Stomach (tissue), 9 donors: ENCODE measurements around the gene TSPAN12. TPM values are rescaled to one million over a fixed set of nuclear protein-coding genes. Genes with fewer than 3 reads are reported as not detected.

Source experiments
- DNase-seq, 2 donors: peaks; one replicate each; pipeline versions ENCODE4 v3.0.0 to v3.0.0-alpha.2; 2013 to 2019
- H3K27ac ChIP-seq, 5 donors: fragments of 200-600 bp in 4 of 5; sonication (generic) in 4 of 5; one replicate each; pipeline ENCODE4 v1.5.1; 2013 to 2019; ENCODE audit warnings: mild to moderate bottlenecking in 1 of 5, moderate library complexity in 1 of 5
- H3K27me3 ChIP-seq, 3 donors: fragments of 200-600 bp; sonication (generic); one replicate each; pipeline ENCODE4 v1.5.1; 2017 to 2019; ENCODE audit warnings: mixed run types in 1 of 3
- H3K36me3 ChIP-seq, 4 donors: fragments of 200-600 bp; sonication (generic); 1 replicate in 3 of 4; 2 replicates in 1 of 4; pipeline ENCODE4 v1.5.1; 2016 to 2019
- H3K4me1 ChIP-seq, 4 donors: fragments of 200-600 bp; sonication (generic); one replicate each; pipeline ENCODE4 v1.5.1; 2016 to 2019
- H3K4me3 ChIP-seq, 4 donors: fragments of 200-600 bp; sonication (generic) in 3 of 4; one replicate each; pipeline ENCODE4 v1.5.1; 2016 to 2019; ENCODE audit warnings: mild to moderate bottlenecking in 1 of 4
- H3K9me3 ChIP-seq, 4 donors: fragments of 200-600 bp; sonication (generic); one replicate each; pipeline ENCODE4 v1.5.1; 2016 to 2019
- CTCF ChIP-seq, 7 experiments: fragments of 450-650 bp in 4 of 7; fragments of 200-600 bp in 3 of 7; sonication (generic) in 3 of 7; IDR thresholded peaks; one replicate each; pipeline ENCODE4 v1.5.1; 2016 to 2019; ENCODE audit warnings: antibody characterized with exemption in 7 of 7, control low read depth in 2 of 7, mild to moderate bottlenecking in 1 of 7
- EP300 ChIP-seq: sonication (generic); formaldehyde crosslinking; IDR thresholded peaks from one replicate; pipeline ENCODE4 v1.6.1; 2017; ENCODE audit warnings: antibody characterized with exemption
- POLR2A ChIP-seq, 4 donors: fragments of 450-650 bp; IDR thresholded peaks; one replicate each; pipeline ENCODE4 v1.6.1; 2016; ENCODE audit warnings: antibody characterized with exemption in 4 of 4, control low read depth in 2 of 4, mild to moderate bottlenecking in 1 of 4, moderate library complexity in 1 of 4
- POLR2AphosphoS5 ChIP-seq, 3 donors: sonication (generic); formaldehyde crosslinking; IDR thresholded peaks; one replicate each; pipeline ENCODE4 v1.6.1; 2016; ENCODE audit warnings: antibody characterized with exemption in 3 of 3
- WGBS, 5 donors: extraction: QIAGEN DNeasy Blood & Tissue Kit in 3 of 5; methylation state at CpG; one replicate each; pipeline versions ENCODE4 v1.1.5 to v1.1.7; 2013 to 2018; 5-methylcytosine and 5-hydroxymethylcytosine counted together
- intact Hi-C: fragments of 100-400 bp; cut with DNase I; formaldehyde crosslinking; loops from one replicate; pipeline ENCODE4 v1.15.1; 2023; ENCODE audit warnings: low total_unique reads
- polyA plus RNA-seq, 3 donors: library from polyadenylated mRNA; stranded (reverse); fragments of 200-250 nt; gene quantifications; one replicate each; pipeline ENCODE4 v1.2.3, GENCODE V29; 2013
- total RNA-seq, 5 donors: library from RNA; depleted of rRNA; stranded (reverse); fragments of >200 nt; gene quantifications; one replicate each; pipeline versions ENCODE4 v1.1.0 to v1.2.3, GENCODE V29; 2014 to 2016
- donor health status: healthy with polysubstance abuse.
- donor health status: Bipolar disorder and iron deficiency.
- donor health status: healthy.

Gene TSPAN12
- total and polyA plus RNA-seq, 8 donors = 9.8 to 26.6 (median 18.0) TPM; not detected in 1

- TF ChIP-seq CTCF (IDR thresholded peaks at IDR 0.05) = no peak
- TF ChIP-seq POLR2A (IDR thresholded peaks at IDR 0.05) = no peak
- no peak for TF ChIP-seq EP300
- TF ChIP-seq POLR2AphosphoS5 (IDR thresholded peaks at IDR 0.05) = no peak
- intact Hi-C loops = loop anchor here (10.0 kb wide), 1 partner anchor 51 kb away; no protein-coding TSS in a partner anchor
- Histone ChIP-seq H3K9me3 (no peaks in the 10 kb centered on the region), H3K27me3 (no peaks in the 10 kb centered on the region), H3K4me1 (no peaks in the 10 kb centered on the region), H3K36me3 (peaks cover 0 to 6% (median 2%) of the 10 kb centered on the region in 4 donors), H3K27ac (no peak overlapping the region), H3K4me3 (no peak overlapping the region)
- no peak for DNase-seq
- 73 to 86% (median 82%) methylated on average over 4 of the region's 4 CpGs for WGBS, 5 donors
Observed at GRCh38 chr7:120813546-120814252, 44.2 kb downstream of the TSPAN12 start.

GRCh38 chr7:120813089-120813488, 44.9 kb downstream of the TSPAN12 start:
- Histone ChIP-seq H3K9me3 (no peaks in the 10 kb centered on the region), H3K4me3 (no peak overlapping the region), H3K27me3 (no peaks in the 10 kb centered on the region), H3K27ac (no peak overlapping the region), H3K4me1 (no peaks in the 10 kb centered on the region), H3K36me3 (peaks cover 0 to 6% (median 2%) of the 10 kb centered on the region in 4 donors)
- no peak for DNase-seq
- TF ChIP-seq POLR2A (IDR thresholded peaks at IDR 0.05) (no peak), CTCF (IDR thresholded peaks at IDR 0.05) (no peak), EP300 (no peak), POLR2AphosphoS5 (IDR thresholded peaks at IDR 0.05) (no peak)
- intact Hi-C loops = loop anchor here (10.0 kb wide), 1 partner anchor 52 kb away; no protein-coding TSS in a partner anchor

GRCh38 chr7:120809260-120809659, 48.7 kb downstream of the TSPAN12 start:
- TF ChIP-seq POLR2AphosphoS5 (IDR thresholded peaks at IDR 0.05) (no peak), CTCF (IDR thresholded peaks at IDR 0.05) (no peak)
- 69 to 78% (median 74%) methylated on average over 3 of the region's 3 CpGs for WGBS, 5 donors

GRCh38 chr7:120807390-120807789, 50.6 kb downstream of the TSPAN12 start:
- intact Hi-C loops = no loop called here
- TF ChIP-seq CTCF (IDR thresholded peaks at IDR 0.05) (no peak), EP300 (no peak), POLR2AphosphoS5 (IDR thresholded peaks at IDR 0.05) (no peak), POLR2A (IDR thresholded peaks at IDR 0.05) (no peak)

More at GRCh38 chr7:120809260-120809659, 48.7 kb downstream of the TSPAN12 start:
- no peaks in the 10 kb centered on the region for H3K9me3 ChIP-seq
- intact Hi-C loops = no loop called here
- H3K27ac ChIP-seq = no peak overlapping the region
- H3K36me3 ChIP-seq = no peaks in the 10 kb centered on the region
- H3K4me1 ChIP-seq = peaks cover 0 to 8% (median 3%) of the 10 kb centered on the region in 4 donors
- DNase-seq = no peak
- no peak overlapping the region for H3K4me3 ChIP-seq
- no peaks in the 10 kb centered on the region for H3K27me3 ChIP-seq

More at GRCh38 chr7:120807390-120807789, 50.6 kb downstream of the TSPAN12 start:
- 75 to 89% (median 86%) methylated on average over 2 of the region's 2 CpGs for WGBS, 5 donors
- Histone ChIP-seq H3K4me1 (peaks cover 0 to 8% (median 3%) of the 10 kb centered on the region in 4 donors), H3K4me3 (no peak overlapping the region), H3K27me3 (no peaks in the 10 kb centered on the region), H3K27ac (no peak overlapping the region), H3K36me3 (no peaks in the 10 kb centered on the region), H3K9me3 (no peaks in the 10 kb centered on the region)
- no peak for DNase-seq
